ENCODE measurements around the gene FASTKD2. TPM values are rescaled to one million over a fixed set of nuclear protein-coding genes. Genes with fewer than 3 reads are reported as not detected.

FASTKD2 gene
- total RNA-seq, 4 donors from 2014 or later = 15.8 to 34.0 (median 29.8) TPM

- no peak overlapping the region for H3K4me3 ChIP-seq
- peaks cover 0 to 69% (median 0%) of the 10 kb centered on the region in 3 donors for H3K36me3 ChIP-seq
- TF ChIP-seq POLR2A (IDR thresholded peaks at IDR 0.05) (no peak), CTCF (IDR thresholded peaks at IDR 0.05) (no peak)
- no peaks in the 10 kb centered on the region for H3K27me3 ChIP-seq
- no peak for DNase-seq
- H3K9me3 ChIP-seq = no peaks in the 10 kb centered on the region
- no peaks in the 10 kb centered on the region for H3K4me1 ChIP-seq
- no peak overlapping the region for H3K27ac ChIP-seq
These were observed 15.3 kb downstream of the FASTKD2 start for GRCh38 chr2:206780671-206781070.

DNA sequence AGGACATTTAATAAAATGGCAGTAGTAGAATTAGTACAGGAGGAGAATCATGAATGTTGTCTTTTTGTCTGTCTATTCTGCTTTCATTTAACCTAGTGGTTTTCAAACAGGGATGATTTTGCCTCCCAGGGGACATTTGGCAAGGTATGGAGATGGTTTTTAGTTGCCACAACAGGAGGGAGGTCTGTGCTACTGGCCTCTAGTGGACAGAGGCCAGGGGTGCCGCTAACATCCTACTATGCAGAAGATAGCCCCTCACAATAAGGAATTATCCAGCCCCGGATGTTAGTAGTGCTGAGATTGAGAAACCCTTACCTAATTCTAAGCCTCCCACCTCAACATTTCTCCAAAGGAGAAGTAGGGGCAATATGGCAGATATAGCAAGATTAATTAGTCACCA, 18.3 kb downstream of the FASTKD2 start:
- Histone ChIP-seq H3K9me3 (no peaks in the 10 kb centered on the region), H3K27ac (no peak overlapping the region), H3K27me3 (no peaks in the 10 kb centered on the region), H3K4me1 (no peaks in the 10 kb centered on the region), H3K4me3 (no peak overlapping the region), H3K36me3 (peaks cover 0 to 81% (median 0%) of the 10 kb centered on the region in 3 donors)
- TF ChIP-seq CTCF (IDR thresholded peaks at IDR 0.05) (peak in 1 of 6 experiments; percentile 6), POLR2A (IDR thresholded peaks at IDR 0.05) (no peak)
- no peak for DNase-seq

DNA sequence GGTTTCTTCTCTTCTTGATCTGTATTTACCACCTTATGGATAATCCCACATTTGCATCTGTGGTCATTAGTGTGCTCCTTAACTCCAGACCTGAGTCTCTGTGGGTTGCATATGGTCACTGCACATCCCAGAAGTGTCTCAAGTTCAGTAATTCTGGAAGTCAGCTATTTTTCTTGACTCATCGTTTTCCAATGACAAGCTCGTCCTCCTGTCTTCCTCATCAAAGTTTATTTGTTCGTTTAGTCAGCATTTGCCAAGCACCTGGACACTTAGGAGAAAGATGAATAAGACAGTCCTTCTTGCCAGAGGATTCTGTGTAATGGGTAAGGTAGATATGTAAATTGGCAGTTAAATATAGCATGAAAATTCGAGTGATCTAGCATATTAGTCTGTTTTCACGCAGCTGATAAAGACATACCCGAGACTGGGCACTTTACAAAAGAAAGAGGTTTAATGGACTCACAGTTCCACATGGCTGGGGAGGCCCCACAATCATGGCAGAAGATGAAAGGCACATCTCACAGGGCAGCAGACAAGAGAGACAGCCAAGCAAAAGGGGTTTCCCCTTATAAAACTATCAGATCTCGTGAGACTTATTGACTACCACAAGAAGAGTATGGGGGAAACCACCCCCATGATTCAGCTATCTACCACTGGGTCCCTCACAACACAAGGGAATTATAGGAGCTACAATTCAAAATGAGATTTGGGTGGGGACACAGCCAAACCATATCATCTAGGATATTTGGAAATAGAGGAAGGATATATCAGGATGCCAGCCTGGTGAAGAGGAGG, 19.4 kb downstream of the FASTKD2 start:
- Histone ChIP-seq H3K36me3 (peaks cover 0 to 81% (median 0%) of the 10 kb centered on the region in 3 donors), H3K4me3 (no peak overlapping the region), H3K4me1 (no peaks in the 10 kb centered on the region), H3K27ac (no peak overlapping the region), H3K27me3 (no peaks in the 10 kb centered on the region), H3K9me3 (no peaks in the 10 kb centered on the region)
- no peak for TF ChIP-seq POLR2A (IDR thresholded peaks at IDR 0.05)
- no peak for TF ChIP-seq CTCF (IDR thresholded peaks at IDR 0.05)
- DNase-seq = no peak

DNA sequence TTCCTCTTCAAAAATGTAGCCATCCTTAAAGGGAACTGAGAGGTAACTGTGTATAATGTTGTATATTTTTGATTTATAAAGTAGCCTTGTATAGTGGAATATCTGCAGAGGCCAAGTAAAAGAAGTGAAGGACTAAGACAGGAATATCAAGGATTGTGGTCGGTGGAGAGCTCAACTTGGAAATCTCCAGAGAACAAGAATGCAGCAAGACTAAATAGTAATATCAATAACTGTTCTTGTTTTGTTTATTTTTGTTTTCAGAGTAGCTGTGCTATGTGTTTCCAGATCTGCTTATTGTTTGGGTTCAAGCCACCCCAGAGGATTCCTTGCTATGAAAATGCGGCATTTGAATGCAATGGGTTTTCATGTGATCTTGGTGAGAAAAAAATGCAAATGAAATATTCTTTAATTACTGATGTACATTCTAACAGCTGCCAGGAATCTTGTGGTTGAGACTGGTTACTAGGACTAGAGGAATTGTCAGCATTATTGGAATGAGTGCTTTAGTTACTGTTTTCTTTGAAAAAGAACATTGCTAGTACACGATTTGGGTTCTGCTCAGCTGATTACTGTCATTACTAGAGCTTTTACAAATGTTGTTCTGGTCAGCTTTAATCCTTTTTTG, 25.0 kb downstream of the FASTKD2 start:
- Histone ChIP-seq H3K4me1 (no peaks in the 10 kb centered on the region), H3K9me3 (no peaks in the 10 kb centered on the region), H3K36me3 (peaks cover 0 to 80% (median 0%) of the 10 kb centered on the region in 3 donors), H3K4me3 (no peak overlapping the region), H3K27me3 (no peaks in the 10 kb centered on the region), H3K27ac (no peak overlapping the region)
- DNase-seq = no peak
- no peak for TF ChIP-seq POLR2A (IDR thresholded peaks at IDR 0.05)
- no peak for TF ChIP-seq CTCF (IDR thresholded peaks at IDR 0.05)

GRCh38 chr2:206792645-206793044, 27.2 kb downstream of the FASTKD2 start:
- peaks cover 0 to 68% (median 0%) of the 10 kb centered on the region in 3 donors for H3K36me3 ChIP-seq
- H3K27ac ChIP-seq = no peak overlapping the region
- no peaks in the 10 kb centered on the region for H3K4me1 ChIP-seq
- H3K4me3 ChIP-seq = no peak overlapping the region
- TF ChIP-seq CTCF (IDR thresholded peaks at IDR 0.05) (no peak), POLR2A (IDR thresholded peaks at IDR 0.05) (no peak)
- H3K27me3 ChIP-seq = no peaks in the 10 kb centered on the region
- H3K9me3 ChIP-seq = no peaks in the 10 kb centered on the region
- no peak for DNase-seq
